GM12892 (cell line): ENCODE measurements around the gene CFAP97D2.

Experiments used
- POLR2A ChIP-seq: IDR thresholded peaks from 2 replicates; pipeline ENCODE4 v1.6.1; 2011; ENCODE audit warnings: low read depth, low read length, control low read depth
- POLR2AphosphoS5 ChIP-seq: IDR thresholded peaks from 2 replicates; pipeline ENCODE4 v1.6.1; 2011; ENCODE audit warnings: low read depth, low read length, control low read depth

DNA sequence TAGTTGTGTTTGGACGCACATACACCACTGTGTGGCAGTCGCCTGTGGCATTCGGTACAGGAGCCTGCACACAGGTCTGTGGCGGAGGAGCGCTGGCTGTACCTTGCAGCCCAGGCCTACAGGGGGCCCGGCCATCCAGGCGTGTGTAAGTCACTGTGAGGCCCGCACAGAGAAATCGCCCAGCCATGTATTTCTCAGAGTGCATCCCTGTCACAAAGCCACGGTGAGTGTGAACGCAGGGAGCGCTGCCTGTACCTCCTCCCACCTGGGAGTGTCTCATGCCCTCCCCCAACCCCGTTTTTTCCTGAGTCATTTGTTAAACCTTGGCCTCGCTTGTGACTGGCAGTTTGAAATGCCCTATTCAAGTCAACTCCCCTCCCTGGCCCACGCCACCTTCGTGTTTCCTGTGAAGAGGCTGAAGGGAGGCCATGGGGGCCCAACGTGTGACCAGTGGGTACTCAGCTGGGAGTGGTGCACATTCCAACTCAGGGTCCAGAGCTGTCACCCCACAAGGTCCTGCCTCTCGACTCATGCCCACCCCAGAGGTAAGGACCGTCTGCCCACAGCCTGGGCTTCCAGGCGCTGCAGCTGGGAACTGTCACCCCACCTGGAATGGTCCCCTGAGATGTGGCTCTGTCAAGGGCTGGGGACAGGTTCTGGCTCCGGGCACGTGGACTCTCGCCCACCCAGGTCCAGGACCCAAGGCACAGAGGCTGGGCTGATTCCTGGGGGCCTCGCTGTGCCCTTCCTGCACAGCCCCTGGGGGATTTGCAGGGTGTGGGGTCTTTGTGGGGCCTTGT is 35.1 kb upstream of the CFAP97D2 start:
- no peak for TF ChIP-seq POLR2AphosphoS5
- TF ChIP-seq POLR2A = no peak
